ENCODE measurements around the gene EPS15.

- TF ChIP-seq CTCF (conservative IDR thresholded peaks at IDR 0.05 in 1 of 2, IDR thresholded peaks at IDR 0.05 in 1 of 2; ENCODE audit: extremely low read depth in 1 of 2, insufficient read depth in 1 of 2, low read depth in 1 of 2, low read length in 2 of 2) (no peak), EZH2 (IDR thresholded peaks at IDR 0.05; ENCODE audit: borderline replicate concordance, low read length) (no peak)
Measured at GRCh38 chr1:51306950-51307349, 212.1 kb downstream of the EPS15 start.

Data from mammary epithelial cell (primary cell).